ENCODE data around the gene STON1.

DNA sequence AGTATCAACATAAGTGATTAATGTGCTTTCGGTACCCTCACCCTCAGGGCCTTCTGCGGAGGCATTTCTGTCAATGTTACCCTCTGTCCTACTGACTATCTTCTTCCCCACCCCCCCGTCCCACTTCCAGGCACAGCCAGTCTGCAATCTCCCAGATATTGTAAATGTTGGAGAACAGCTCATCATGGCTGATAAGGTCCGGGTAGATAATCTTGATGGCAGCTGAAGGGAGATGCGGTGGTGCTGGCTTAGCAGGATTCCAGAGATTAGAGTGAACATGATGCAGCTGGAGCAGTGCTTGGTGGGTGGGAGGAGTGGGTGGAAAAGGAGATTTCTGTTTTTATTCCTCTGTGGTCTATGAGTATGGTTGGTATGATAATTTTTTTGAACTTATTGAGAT is 103.2 kb downstream of the STON1 start:
- TF ChIP-seq, protein P1, sequence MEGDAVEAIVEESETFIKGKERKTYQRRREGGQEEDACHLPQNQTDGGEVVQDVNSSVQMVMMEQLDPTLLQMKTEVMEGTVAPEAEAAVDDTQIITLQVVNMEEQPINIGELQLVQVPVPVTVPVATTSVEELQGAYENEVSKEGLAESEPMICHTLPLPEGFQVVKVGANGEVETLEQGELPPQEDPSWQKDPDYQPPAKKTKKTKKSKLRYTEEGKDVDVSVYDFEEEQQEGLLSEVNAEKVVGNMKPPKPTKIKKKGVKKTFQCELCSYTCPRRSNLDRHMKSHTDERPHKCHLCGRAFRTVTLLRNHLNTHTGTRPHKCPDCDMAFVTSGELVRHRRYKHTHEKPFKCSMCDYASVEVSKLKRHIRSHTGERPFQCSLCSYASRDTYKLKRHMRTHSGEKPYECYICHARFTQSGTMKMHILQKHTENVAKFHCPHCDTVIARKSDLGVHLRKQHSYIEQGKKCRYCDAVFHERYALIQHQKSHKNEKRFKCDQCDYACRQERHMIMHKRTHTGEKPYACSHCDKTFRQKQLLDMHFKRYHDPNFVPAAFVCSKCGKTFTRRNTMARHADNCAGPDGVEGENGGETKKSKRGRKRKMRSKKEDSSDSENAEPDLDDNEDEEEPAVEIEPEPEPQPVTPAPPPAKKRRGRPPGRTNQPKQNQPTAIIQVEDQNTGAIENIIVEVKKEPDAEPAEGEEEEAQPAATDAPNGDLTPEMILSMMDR (IDR thresholded peaks at IDR 0.05), result no peak
- no peak for TF ChIP-seq EZH2 (IDR thresholded peaks at IDR 0.05)
